ENCODE data around the gene PLCL1. TPM values are rescaled to one million over a fixed set of nuclear protein-coding genes. Genes with fewer than 3 reads are reported as not detected.

The PLCL1 gene
- total and polyA plus RNA-seq, 2 donors (not counting 3 experiments of a cell fraction or from before 2014, with no cell fraction given) = 0.79 to 3.4 TPM

GRCh38 chr2:197919487-197919886 is 115.1 kb downstream of the PLCL1 start:
- dilution Hi-C loops (cut with MboI; ENCODE audit: extremely low pct_ligation_motif_present, low sequenced_read_pairs) = no loop called here
- BruUV-seq (replicated peaks) = no TSS peak
- Histone ChIP-seq H2AFZ (ENCODE audit: low read depth, low read length) (no peak overlapping the region), H3K4me3 (replicated peaks in 1 of 3; ENCODE audit: insufficient read depth in 1 of 3, low read depth in 1 of 3, low read length in 3 of 3) (no peak overlapping the region), H3K27me3 (ENCODE audit: control insufficient read depth in 2 of 2, insufficient read depth in 2 of 2, low read length in 2 of 2) (no peaks in the 10 kb centered on the region), H3K4me1 (ENCODE audit: control insufficient read depth, extremely low read depth, insufficient read depth, low read length) (peaks cover 5% of the 10 kb centered on the region), H3K9me1 (replicated peaks; ENCODE audit: control insufficient read depth, extremely low read depth, insufficient read depth, low read length) (no peaks in the 10 kb centered on the region), H3K4me2 (ENCODE audit: insufficient read depth, low read length) (no peak overlapping the region), H3K79me2 (ENCODE audit: control insufficient read depth, insufficient read depth, low read length) (no peaks in the 10 kb centered on the region), H3K36me3 (ENCODE audit: control insufficient read depth in 2 of 2, extremely low read depth in 1 of 2, insufficient read depth in 2 of 2, low read length in 2 of 2) (no peaks in the 10 kb centered on the region), H4K20me1 (replicated peaks; ENCODE audit: control insufficient read depth, extremely low read depth, insufficient read depth, low read length) (no peaks in the 10 kb centered on the region), H3K9me3 (replicated peaks; ENCODE audit: control insufficient read depth, insufficient read depth, low read length) (no peaks in the 10 kb centered on the region), H3K27ac (ENCODE audit: insufficient read depth, low read depth, low read length) (no peak overlapping the region), H3K9ac (replicated peaks; ENCODE audit: extremely low read depth, insufficient read depth, low read length) (no peak overlapping the region)
- FAIRE-seq (peak; percentile 46), DNase-seq (ENCODE audit: low read depth, low spot score) (peak; percentile 30)
- POLR2A ChIA-PET = no interaction called here
- CTCF ChIA-PET = interaction anchor here (1.1 kb wide), 1 partner anchor 14 kb away, joined by 3 read pairs; no protein-coding TSS in a partner anchor
- TF ChIP-seq POLR2AphosphoS5 (IDR thresholded peaks at IDR 0.05; ENCODE audit: insufficient read depth, low read depth, low read length) (no peak), GATA2 (IDR thresholded peaks at IDR 0.05; ENCODE audit: insufficient read depth, insufficient read length, low read depth, low read length) (peak; percentile 44), POLR2A (IDR thresholded peaks at IDR 0.05; ENCODE audit: low read depth, low read length) (no peak), MYC (IDR thresholded peaks at IDR 0.05; ENCODE audit: low read depth, low read length) (no peak), FOS (IDR thresholded peaks at IDR 0.05; ENCODE audit: borderline replicate concordance, insufficient read depth, low read length) (peak; percentile 45), MAX (IDR thresholded peaks at IDR 0.05; ENCODE audit: insufficient read depth, insufficient read length) (no peak), JUN (IDR thresholded peaks at IDR 0.05; ENCODE audit: borderline replicate concordance, insufficient read depth, insufficient read length, low read depth) (no peak), EZH2 (IDR thresholded peaks at IDR 0.05; ENCODE audit: borderline replicate concordance, low read depth, low read length, severe bottlenecking) (no peak), CTCF (IDR thresholded peaks at IDR 0.05; ENCODE audit: extremely low read depth in 1 of 2, insufficient read depth in 1 of 2, low read depth in 1 of 2, low read length in 2 of 2) (no peak)
- intact Hi-C loops (cut with micrococcal nuclease) = no loop called here
